Neural cell (in vitro differentiated cells): ENCODE measurements around the gene RGS19. TPM values are rescaled to one million over a fixed set of nuclear protein-coding genes. Genes with fewer than 3 reads are reported as not detected.
A peak's percentile ranks its signal among the peaks of the same experiment; 100 is the strongest.

Source experiments
- H2AFZ ChIP-seq: fragments of 200-600, 300-800 bp; sonication (generic), shearing (Covaris generic); 2 replicates; pipeline ENCODE4 v1.6.0; 2014; ENCODE audit warnings: low read depth, mild to moderate bottlenecking, antibody characterized with exemption, low read length, moderate library complexity
- H3F3A ChIP-seq: fragments of 200-600 bp; shearing (Covaris generic); 2 replicates; pipeline ENCODE4 v1.6.1; 2016; ENCODE audit warnings: mild to moderate bottlenecking, moderate library complexity, mixed read lengths, antibody characterized with exemption, low read length; ENCODE audit not compliant: insufficient read depth, poor library complexity, severe bottlenecking
- H3K27ac ChIP-seq: fragments of 200-600, 300-800 bp; sonication (generic), shearing (Covaris generic); 2 replicates; pipeline ENCODE4 v1.5.1; 2014; ENCODE audit warnings: mild to moderate bottlenecking, low read length, moderate library complexity
- H3K27me3 ChIP-seq: fragments of 300-800, 200-600 bp; sonication (generic), shearing (Covaris generic); 2 replicates; pipeline ENCODE4 v1.6.0; 2014; ENCODE audit warnings: mild to moderate bottlenecking, low read depth, low read length, moderate library complexity; ENCODE audit not compliant: insufficient read depth
- H3K36me3 ChIP-seq: fragments of 300-800, 200-600 bp; sonication (generic), shearing (Covaris generic); 2 replicates; pipeline ENCODE4 v1.5.1; 2014; ENCODE audit warnings: mild to moderate bottlenecking, antibody characterized with exemption, low read length, moderate library complexity; ENCODE audit not compliant: insufficient read depth
- H3K4me2 ChIP-seq: fragments of 300-800, 200-600 bp; sonication (generic), shearing (Covaris generic); 2 replicates; pipeline ENCODE4 v1.6.0; 2014; ENCODE audit warnings: mild to moderate bottlenecking, low read length
- H3K4me3 ChIP-seq: fragments of 300-800, 200-600 bp; sonication (generic), shearing (Covaris generic); 2 replicates; pipeline ENCODE4 v1.5.1; 2014; ENCODE audit warnings: mild to moderate bottlenecking, low read length, moderate library complexity
- H3K79me2 ChIP-seq: fragments of 200-600 bp; shearing (Covaris generic); replicated peaks from 2 replicates; pipeline ENCODE4 v1.6.0; 2014; ENCODE audit warnings: mild to moderate bottlenecking, low read length, moderate library complexity; ENCODE audit not compliant: insufficient read depth
- H3K9ac ChIP-seq: fragments of 300-800, 200-600 bp; sonication (generic), shearing (Covaris generic); 2 replicates; pipeline ENCODE4 v1.6.1; 2016; ENCODE audit warnings: mild to moderate bottlenecking, low read length, mixed read lengths
- H3K9me2 ChIP-seq: fragments of 200-600 bp; shearing (Covaris generic); 2 replicates; pipeline ENCODE4 v1.6.1; 2016; ENCODE audit warnings: mild to moderate bottlenecking, low read length, mixed read lengths; ENCODE audit not compliant: insufficient read depth
- H3K9me3 ChIP-seq: fragments of 200-600, 300-800 bp; sonication (generic), shearing (Covaris generic); 2 replicates; pipeline ENCODE4 v1.6.1; 2016; ENCODE audit warnings: mild to moderate bottlenecking, mixed run types, low read length, moderate library complexity, mixed read lengths
- H4K20me1 ChIP-seq: fragments of 200-600 bp; shearing (Covaris generic); 2 replicates; pipeline ENCODE4 v1.6.1; 2016; ENCODE audit warnings: mild to moderate bottlenecking, mixed run types; ENCODE audit not compliant: insufficient read depth
- CTCF ChIP-seq: fragments of 450-650 bp; IDR thresholded peaks from 2 replicates; pipeline ENCODE4 v1.5.1; 2014; ENCODE audit warnings: antibody characterized with exemption, mild to moderate bottlenecking, moderate library complexity; ENCODE audit not compliant: poor library complexity, severe bottlenecking
- EP300 ChIP-seq: fragments of 450-650 bp; conservative IDR thresholded peaks from 2 replicates; pipeline ENCODE4 v1.6.1; 2014; ENCODE audit warnings: antibody characterized with exemption, mild to moderate bottlenecking, moderate library complexity; ENCODE audit not compliant: poor library complexity, severe bottlenecking
- EZH2 ChIP-seq: fragments of 200-600, 300-800 bp; shearing (Covaris generic), sonication (generic); IDR thresholded peaks from 2 replicates; pipeline ENCODE4 v1.6.1; 2014; ENCODE audit warnings: antibody characterized with exemption, low read length, borderline replicate concordance, mild to moderate bottlenecking; ENCODE audit not compliant: insufficient read depth, poor library complexity, severe bottlenecking
- MXI1 ChIP-seq: fragments of 450-650 bp; conservative IDR thresholded peaks from 2 replicates; pipeline ENCODE4 v1.6.1; 2014; ENCODE audit warnings: antibody characterized with exemption, mild to moderate bottlenecking; ENCODE audit not compliant: poor library complexity, severe bottlenecking
- POLR2AphosphoS5 ChIP-seq: IDR thresholded peaks from 2 replicates; pipeline ENCODE4 v1.6.1; 2012
- RAD21 ChIP-seq: fragments of 450-650 bp; conservative IDR thresholded peaks from 2 replicates; pipeline ENCODE4 v1.6.1; 2014; ENCODE audit warnings: antibody characterized with exemption, mild to moderate bottlenecking, moderate library complexity
- REST ChIP-seq: IDR thresholded peaks from 2 replicates; pipeline ENCODE4 v1.6.1; 2012; ENCODE audit warnings: borderline replicate concordance
- SMC3 ChIP-seq: fragments of 450-650 bp; conservative IDR thresholded peaks from 2 replicates; pipeline ENCODE4 v1.6.1; 2014; ENCODE audit warnings: antibody characterized with exemption, mild to moderate bottlenecking, moderate library complexity; ENCODE audit not compliant: poor library complexity
- TAF1 ChIP-seq: IDR thresholded peaks from 2 replicates; pipeline ENCODE4 v1.6.1; 2012; ENCODE audit warnings: low read depth
- polyA plus RNA-seq: library from polyadenylated mRNA; depleted of rRNA; stranded (reverse); fragments of >200 nt; gene quantifications from 2 replicates; pipeline ENCODE4 v1.2.3, GENCODE V29; 2014

Gene RGS19
- polyA plus RNA-seq, 1 donor from 2014 or later = 3.4 TPM

DNA sequence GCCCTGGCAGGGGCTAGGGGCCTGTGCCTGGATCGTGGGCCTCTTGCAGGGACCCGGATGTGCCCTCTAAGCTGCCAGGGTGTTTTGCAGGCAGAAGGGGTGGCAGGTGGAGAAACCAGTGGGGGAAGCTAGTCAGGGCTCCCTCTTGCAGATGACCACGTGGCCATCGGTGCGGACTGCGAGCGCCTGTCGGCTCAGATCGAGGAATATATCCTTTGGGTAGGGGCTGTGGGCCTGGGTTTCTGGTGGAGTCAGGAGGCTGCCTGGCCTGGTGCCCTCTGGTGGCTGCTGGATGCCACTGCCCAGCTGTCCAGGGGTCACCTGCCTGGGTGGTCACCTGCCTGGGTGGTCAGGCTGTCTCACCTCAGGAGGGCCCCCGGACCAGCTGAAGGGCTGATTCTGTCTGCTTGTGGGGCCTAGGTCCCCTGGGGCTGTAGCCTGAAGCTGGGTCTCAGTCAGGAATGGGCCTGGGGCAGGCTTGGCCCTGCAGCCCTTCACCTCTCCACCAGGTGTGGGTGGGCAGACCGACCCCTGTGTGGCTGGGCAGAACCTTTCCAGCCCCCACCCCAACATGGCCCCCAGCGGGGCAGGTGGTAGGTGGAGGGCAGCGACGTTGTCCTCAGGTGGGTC, 9.6 kb downstream of the RGS19 start:
- H3K4me3 ChIP-seq = no peak overlapping the region
- TF ChIP-seq RAD21 (peak; percentile 29), REST (no peak), CTCF (peak; percentile 62), SMC3 (peak; percentile 53)
- H3K27me3 ChIP-seq = no peaks in the 10 kb centered on the region
- no peak overlapping the region for H3K27ac ChIP-seq
- no peak overlapping the region for H2AFZ ChIP-seq
- H3K4me2 ChIP-seq = no peak overlapping the region
- H3K36me3 ChIP-seq = no peaks in the 10 kb centered on the region
- no peaks in the 10 kb centered on the region for H3K9me2 ChIP-seq
- no peaks in the 10 kb centered on the region for H3K9me3 ChIP-seq
- H3F3A ChIP-seq = no peaks in the 10 kb centered on the region
- no peak overlapping the region for H3K9ac ChIP-seq
- H4K20me1 ChIP-seq = no peaks in the 10 kb centered on the region
- no peaks in the 10 kb centered on the region for H3K79me2 ChIP-seq

GRCh38 chr20:64069209-64069613, 10.1 kb downstream of the RGS19 start:
- Histone ChIP-seq H3K9me3 (no peaks in the 10 kb centered on the region), H3K9ac (no peak overlapping the region), H3F3A (no peaks in the 10 kb centered on the region), H3K36me3 (no peaks in the 10 kb centered on the region), H2AFZ (no peak overlapping the region), H3K27me3 (no peaks in the 10 kb centered on the region), H3K4me2 (no peak overlapping the region), H4K20me1 (no peaks in the 10 kb centered on the region), H3K27ac (no peak overlapping the region), H3K4me3 (no peak overlapping the region), H3K9me2 (no peaks in the 10 kb centered on the region), H3K79me2 (no peaks in the 10 kb centered on the region)
- no peak for TF ChIP-seq SMC3
- no peak for TF ChIP-seq CTCF
- no peak for TF ChIP-seq POLR2AphosphoS5
- TF ChIP-seq TAF1 = no peak
- no peak for TF ChIP-seq REST
- TF ChIP-seq EP300 = no peak
- no peak for TF ChIP-seq MXI1
- no peak for TF ChIP-seq RAD21
- no peak for TF ChIP-seq EZH2
